ENCODE results near the gene PAX8.
"Not testable (repeated sequence)": the region's sequence is repeated elsewhere in the genome, so short reads cannot be mapped to it uniquely, and the experiment has no call there.

Gene PAX8

GRCh38 chr2:113288674-113289149 is 10.0 kb upstream of the PAX8 start:
- not testable (repeated sequence) for DNase-seq (ENCODE audit: low spot score)

GRCh38 chr2:113288117-113288673 is 9.5 kb upstream of the PAX8 start:
- not testable (repeated sequence) for DNase-seq (ENCODE audit: low spot score)

GRCh38 chr2:113285816-113286215 is 7.1 kb upstream of the PAX8 start:
- no peak for DNase-seq (ENCODE audit: low spot score)

- DNase-seq (ENCODE audit: low spot score): not testable (repeated sequence)
Measured at GRCh38 chr2:113284999-113285398, 6.3 kb upstream of the PAX8 start.

GRCh38 chr2:113284476-113284875 is 5.8 kb upstream of the PAX8 start:
- no peak for DNase-seq (ENCODE audit: low spot score)

GRCh38 chr2:113283704-113284284 is 5.1 kb upstream of the PAX8 start:
- peak; percentile 11 for DNase-seq (ENCODE audit: low spot score)

- no peak for DNase-seq (ENCODE audit: low spot score)
Measured at GRCh38 chr2:113282747-113283533, 4.2 kb upstream of the PAX8 start.

- no peak for DNase-seq (ENCODE audit: low spot score)
Measured at GRCh38 chr2:113281910-113282746, 3.4 kb upstream of the PAX8 start.

- no peak for DNase-seq (ENCODE audit: low spot score)
Measured at GRCh38 chr2:113278073-113278741, 514 bp downstream of the PAX8 start.

- DNase-seq (ENCODE audit: low spot score): no peak
Measured at GRCh38 chr2:113277474-113278072, 1.1 kb downstream of the PAX8 start.

- no peak for DNase-seq (ENCODE audit: low spot score)
Measured at GRCh38 chr2:113276761-113277425, 1.8 kb downstream of the PAX8 start.

GRCh38 chr2:113276216-113276760 is 2.4 kb downstream of the PAX8 start:
- no peak for DNase-seq (ENCODE audit: low spot score)

GRCh38 chr2:113275556-113276215 is 3.0 kb downstream of the PAX8 start:
- no peak for DNase-seq (ENCODE audit: low spot score)

GRCh38 chr2:113274432-113274831 is 4.3 kb downstream of the PAX8 start:
- no peak for DNase-seq (ENCODE audit: low spot score)

- no peak for DNase-seq (ENCODE audit: low spot score)
Measured at GRCh38 chr2:113273981-113274380, 4.7 kb downstream of the PAX8 start.

- DNase-seq (ENCODE audit: low spot score): no peak
Measured at GRCh38 chr2:113273027-113273551, 5.6 kb downstream of the PAX8 start.

- DNase-seq (ENCODE audit: low spot score): no peak
Measured at GRCh38 chr2:113272477-113272876, 6.2 kb downstream of the PAX8 start.

- DNase-seq (ENCODE audit: low spot score): no peak
Measured at GRCh38 chr2:113268621-113269360, 9.9 kb downstream of the PAX8 start.

GRCh38 chr2:113266431-113266830 is 12.3 kb downstream of the PAX8 start:
- no peak for DNase-seq (ENCODE audit: low spot score)
